Heart left ventricle (tissue), 13 donors: ENCODE measurements around the gene SBNO1.

ENCODE experiments used
- CTCF ChIP-seq, 12 donors: fragments of 200-600 bp; sonication (generic) in 4 of 12; IDR thresholded peaks; one replicate each; pipeline versions ENCODE4 v1.5.0 to v1.8.0; 2018 to 2022; ENCODE audit warnings: antibody characterized with exemption in 12 of 12, mild to moderate bottlenecking in 5 of 12
- POLR2A ChIP-seq, 2 donors: fragments of 450-650 bp; IDR thresholded peaks; one replicate each; pipeline ENCODE4 v1.6.1; 2017; ENCODE audit warnings: antibody characterized with exemption in 2 of 2, mild to moderate bottlenecking in 2 of 2, moderate library complexity in 2 of 2
- donor health status: ischemic (EF 13 %, LVEDD 7.1; RV severe dilation, severe dysfunction).
- donor health status: DM: no; HTN: yes; CAD: no.
- donor health status: DM: no; HTN: no; CAD: no.
- donor health status: ischemic (EF 25% LVEDD 6.9; RV normal size, moderate dysfunction).
- donor health status: ischemic (EF 25% LVEDD 5.7; RV mildly dilated, moderate dysfunction).
- donor health status: ischemic (EF 35%, LVEDD 5.7; RV mildly dilated, moderate dysfunction).
- donor health status: nonischemic (EF 11% LVEDD 7.7; RV severe dilation, severe dysfunction).
- donor health status: DM: yes; HTN: yes; CAD: no.
- donor health status: PGD.
- donor health status: ischemic (EF 29% LVEDD 5.4; RV normal size, mild dysfunction).
- donor health status: nonischemic (EF 23%, LVEDD 6.1; RV moderate dilation, normal function).

DNA sequence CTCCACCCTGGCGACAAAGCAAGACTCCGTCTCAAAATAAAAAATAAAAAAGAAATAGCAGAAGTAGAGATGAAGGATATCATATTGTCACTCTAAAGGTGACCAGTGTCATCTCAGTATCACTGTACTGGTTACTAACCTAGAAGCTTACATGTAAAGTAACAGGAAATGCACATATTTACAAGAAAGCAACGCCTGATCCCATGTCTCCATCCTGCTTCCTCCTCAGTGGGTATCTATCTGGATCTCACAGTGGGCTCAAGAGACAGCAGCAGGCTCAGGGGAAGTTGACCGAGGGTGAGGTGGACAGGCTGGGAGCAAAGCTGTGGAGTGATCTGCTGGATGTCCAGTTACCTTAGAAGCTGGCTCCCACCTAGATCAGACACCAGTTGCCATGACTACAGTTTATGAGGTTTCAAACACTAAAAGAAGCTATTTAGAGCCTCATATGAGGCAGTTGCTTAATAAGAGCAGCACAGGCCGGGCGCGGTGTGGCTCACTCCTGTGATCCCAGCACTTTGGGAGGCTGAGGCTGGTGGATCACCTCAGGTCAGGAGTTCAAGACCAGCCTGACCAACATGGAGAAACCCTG, 120.9 kb downstream of the SBNO1 start:
- TF ChIP-seq POLR2A (IDR thresholded peaks at IDR 0.05) (no peak), CTCF (IDR thresholded peaks at IDR 0.05) (no peak)
